GM12872 (cell line): ENCODE measurements around the gene WDR33.

ENCODE experiments used
- TF ChIP-seq, protein P1 (sequence below): IDR thresholded peaks from 3 replicates; pipeline ENCODE4 v1.5.1; 2011; ENCODE audit warnings: low read depth, mild to moderate bottlenecking, low read length, moderate library complexity; ENCODE audit not compliant: insufficient read depth

The WDR33 gene

DNA sequence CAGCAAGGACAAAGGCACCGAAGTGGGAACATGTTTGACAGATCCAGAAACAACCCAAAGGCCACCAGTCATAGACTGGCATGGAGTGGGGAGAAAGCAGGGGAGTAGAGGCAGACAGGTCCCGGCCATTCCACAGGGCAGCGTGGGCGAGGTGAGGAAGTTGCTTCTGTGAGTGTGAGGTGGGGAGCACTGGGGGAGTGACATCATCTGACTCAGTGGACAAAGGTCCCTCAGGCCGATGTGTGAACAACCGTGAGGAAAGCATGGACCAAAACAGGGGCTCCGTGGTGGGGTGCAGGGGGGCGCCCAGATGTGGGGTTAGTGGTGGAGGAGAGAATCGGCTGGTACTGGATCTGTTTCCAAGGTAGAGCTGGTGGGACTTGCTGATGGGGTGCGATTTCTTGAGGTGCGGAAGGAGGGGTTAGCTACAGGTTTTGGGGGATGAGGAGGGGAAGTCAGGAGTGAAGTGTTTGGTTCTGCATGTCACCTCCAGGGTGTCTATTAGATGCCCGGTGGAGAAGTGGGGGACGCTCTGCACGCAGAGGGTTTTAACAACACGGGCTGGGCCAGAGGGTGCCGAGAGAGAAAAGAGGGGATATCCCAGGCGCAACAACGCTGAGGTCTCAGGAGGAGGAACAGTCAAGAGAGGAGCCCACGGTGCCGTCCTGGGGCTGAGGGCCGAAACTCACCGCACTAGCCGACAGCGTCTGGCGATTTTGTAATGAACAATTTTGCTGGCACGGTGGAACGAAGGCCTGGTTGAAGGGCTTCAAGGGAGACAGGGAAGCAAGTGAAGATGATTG, 112.2 kb downstream of the WDR33 start:
- TF ChIP-seq, protein P1, sequence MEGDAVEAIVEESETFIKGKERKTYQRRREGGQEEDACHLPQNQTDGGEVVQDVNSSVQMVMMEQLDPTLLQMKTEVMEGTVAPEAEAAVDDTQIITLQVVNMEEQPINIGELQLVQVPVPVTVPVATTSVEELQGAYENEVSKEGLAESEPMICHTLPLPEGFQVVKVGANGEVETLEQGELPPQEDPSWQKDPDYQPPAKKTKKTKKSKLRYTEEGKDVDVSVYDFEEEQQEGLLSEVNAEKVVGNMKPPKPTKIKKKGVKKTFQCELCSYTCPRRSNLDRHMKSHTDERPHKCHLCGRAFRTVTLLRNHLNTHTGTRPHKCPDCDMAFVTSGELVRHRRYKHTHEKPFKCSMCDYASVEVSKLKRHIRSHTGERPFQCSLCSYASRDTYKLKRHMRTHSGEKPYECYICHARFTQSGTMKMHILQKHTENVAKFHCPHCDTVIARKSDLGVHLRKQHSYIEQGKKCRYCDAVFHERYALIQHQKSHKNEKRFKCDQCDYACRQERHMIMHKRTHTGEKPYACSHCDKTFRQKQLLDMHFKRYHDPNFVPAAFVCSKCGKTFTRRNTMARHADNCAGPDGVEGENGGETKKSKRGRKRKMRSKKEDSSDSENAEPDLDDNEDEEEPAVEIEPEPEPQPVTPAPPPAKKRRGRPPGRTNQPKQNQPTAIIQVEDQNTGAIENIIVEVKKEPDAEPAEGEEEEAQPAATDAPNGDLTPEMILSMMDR: no peak

DNA sequence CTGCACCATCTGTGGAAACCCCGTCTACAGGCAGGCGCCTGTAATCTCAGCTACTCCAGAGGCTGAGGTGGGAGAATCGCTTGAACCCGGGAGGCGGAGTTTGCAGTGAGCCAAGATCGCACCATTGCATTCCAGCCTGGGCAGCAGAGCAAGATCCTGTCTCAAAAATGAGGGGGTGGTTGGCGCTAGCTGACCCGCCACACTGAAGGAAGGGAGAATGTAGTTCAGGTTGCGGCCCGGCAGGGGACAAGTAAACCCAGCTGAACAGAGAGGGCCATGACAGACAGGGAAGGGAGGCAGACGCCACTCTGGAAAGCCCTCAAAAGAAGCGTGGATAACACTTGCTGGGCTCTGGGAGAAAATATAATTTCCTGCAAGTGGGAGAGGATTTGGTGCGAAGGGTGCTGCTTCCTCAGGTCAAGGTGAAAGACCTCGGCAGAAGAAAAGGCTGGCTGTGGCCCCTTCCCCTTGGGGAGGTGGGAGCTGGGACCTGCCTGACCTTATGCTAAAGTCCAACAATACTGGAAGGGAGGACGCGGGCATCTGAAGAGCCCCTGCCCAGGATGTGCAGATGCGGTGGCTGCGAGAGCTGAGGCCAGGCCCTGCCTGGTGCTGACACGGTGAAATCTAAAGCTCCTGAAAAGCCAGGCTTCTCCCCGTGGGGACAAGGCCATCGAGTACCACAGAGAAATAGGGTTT, 113.3 kb downstream of the WDR33 start:
- TF ChIP-seq, protein P1: no peak

DNA sequence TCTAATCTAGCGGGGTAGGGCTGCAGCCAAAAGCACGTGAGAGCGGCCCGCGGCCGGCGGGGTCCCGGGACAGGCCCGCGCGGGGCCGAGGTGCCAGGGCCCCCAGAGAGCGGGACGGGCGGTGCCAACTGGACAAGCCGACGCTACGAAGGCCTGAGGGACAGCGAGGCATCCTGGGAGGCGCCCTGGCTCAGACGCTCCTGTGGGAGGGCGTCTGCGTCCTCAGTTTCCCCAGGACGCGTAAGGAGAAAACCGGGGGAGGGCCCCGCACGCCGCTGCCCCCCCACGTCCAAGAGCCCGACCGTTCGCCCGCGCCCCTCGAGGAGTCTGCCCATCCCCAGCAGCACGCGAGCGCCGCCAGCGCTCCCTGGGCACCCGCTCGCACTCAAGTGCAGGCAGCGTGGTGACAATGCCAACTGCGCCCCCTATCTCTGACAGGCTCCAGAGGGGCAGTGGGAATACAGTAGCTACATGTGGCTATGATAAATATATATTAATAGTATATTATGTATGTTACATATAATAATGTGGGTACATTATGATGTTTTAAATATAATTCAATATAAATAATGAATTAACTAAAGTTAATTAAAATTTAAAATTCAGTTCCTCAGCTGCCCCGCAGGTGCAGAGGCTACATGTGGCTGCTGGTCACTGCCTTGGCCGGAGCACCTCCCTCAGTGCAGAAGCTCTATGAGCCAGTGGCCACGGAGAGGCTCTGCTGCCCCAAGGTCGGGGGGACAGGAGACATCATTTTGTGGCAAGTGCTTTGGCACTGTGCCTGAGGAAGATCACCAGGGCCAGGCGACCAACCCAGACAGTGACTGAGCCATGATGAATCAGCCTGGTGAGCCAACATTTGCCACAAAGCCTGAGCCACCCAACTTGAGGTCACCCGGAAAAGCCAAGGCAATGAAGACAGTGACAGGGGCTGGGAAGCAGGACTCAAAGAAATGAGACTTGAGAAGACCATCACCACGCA, 115.2 kb downstream of the WDR33 start:
- TF ChIP-seq, protein P1: peak; percentile 48; the same call in 2 of the 3 replicates

DNA sequence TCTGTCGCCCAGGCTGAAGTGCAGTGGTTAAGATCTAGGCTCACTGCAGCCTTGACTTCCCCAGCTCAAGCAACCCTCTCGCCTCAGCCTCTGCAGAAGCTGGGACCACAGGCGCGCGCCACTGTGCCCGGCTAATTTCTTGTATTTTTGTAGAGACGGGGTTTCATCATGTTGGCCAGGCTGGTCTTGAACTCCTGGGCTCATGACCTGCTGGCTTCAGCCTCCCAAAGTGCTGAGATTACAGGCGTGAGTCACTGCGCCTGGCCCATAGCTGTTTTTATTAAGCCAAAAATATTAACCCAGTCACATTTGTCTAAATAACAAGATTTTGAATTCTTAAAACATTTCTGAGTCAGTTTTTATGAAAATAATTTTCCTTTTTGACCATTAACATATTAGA, 116.0 kb downstream of the WDR33 start:
- TF ChIP-seq, protein P1: no peak

DNA sequence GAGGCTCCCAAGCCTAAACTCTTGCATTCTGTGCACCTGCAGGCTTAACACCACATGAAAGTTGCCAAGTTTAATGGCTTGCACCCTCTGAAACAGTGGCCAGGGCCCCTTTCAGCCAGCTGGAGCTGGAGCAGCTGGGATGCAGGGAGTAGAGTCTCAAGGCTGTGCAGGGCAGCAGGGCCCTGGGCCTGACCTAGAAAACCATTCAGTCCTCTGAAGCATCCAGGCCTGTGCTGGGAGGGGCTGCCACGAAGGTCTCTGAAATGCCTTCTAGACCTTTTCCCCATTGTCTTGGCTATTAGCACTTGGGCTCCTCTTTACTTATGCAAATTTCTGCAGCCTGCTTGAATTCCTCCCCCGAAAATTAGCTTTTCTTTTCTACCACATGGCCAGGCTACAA, 120.3 kb downstream of the WDR33 start:
- TF ChIP-seq, protein P1: no peak

DNA sequence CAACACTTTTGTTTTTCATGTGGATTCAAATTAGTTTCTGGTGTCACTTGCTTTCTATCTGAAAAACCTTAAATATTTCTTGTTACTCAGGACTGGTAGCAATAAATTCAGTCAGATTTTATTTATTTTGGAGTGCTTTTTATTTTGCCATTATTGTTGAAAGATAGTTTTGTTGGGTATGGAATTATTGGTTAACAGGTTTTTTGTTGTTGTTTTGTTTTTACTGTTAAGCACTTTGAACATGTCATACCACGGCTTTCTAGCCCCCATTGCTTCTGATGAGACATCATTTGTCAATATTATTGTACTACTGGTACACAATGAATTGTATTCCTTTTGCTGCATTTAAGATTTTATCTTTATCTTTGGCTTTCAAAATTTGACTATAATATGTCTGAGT, 122.6 kb downstream of the WDR33 start:
- TF ChIP-seq, protein P1: no peak

DNA sequence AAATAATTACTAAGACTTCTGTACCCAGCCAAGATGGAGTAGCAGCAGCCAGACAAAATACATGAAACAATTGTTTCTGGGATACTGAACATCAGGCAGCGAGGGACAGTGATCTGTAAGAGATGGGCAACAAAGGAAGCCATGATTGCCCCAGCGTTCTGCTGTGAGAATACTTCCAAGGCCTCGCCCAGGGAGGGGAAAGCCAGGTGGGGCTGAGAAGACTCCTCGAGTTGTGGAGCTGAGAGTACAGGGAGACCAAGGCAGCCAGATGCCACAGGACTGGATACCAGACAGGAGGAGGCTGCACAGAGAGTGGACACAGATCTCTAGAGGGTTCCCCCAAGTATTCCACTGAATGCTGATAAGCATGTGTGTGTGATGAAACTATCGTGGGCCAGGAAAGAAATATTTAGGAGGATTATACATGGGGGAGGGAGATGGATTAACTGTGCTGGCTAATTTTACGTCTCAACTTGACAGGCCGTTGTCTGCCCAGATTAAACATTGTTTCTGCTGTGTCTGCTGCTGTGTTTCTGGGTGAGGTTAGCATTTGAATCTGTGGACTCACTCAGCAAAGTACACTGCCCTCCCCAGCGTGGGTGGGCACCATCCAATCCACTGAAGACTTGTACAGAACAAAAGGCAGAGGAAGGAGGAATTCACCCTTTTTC, 125.4 kb downstream of the WDR33 start:
- TF ChIP-seq, protein P1: no peak
